Thoracic aorta (tissue), 2 donors: ENCODE measurements around the gene CHSY1. TPM values are rescaled to one million over a fixed set of nuclear protein-coding genes. Genes with fewer than 3 reads are reported as not detected.
A peak's percentile ranks its signal among the peaks of the same experiment; 100 is the strongest.

Experiments
- ATAC-seq: fragments of 150-250 bp; one replicate; pipeline ENCODE4 v1.8.0; 2017; ENCODE audit warnings: low read depth; ENCODE audit not compliant: insufficient number of reproducible peaks, low FRiP score
- DNase-seq: peaks from one replicate; pipeline ENCODE4 v3.0.0-alpha.2; 2020; ENCODE audit warnings: low spot score
- H3K27ac ChIP-seq, 2 donors: fragments of 200-600 bp; sonication (generic); 1 replicate in 1 of 2; 2 replicates in 1 of 2; pipeline ENCODE4 v1.5.1; 2016; ENCODE audit warnings: mild to moderate bottlenecking in 2 of 2, moderate library complexity in 2 of 2
- H3K27me3 ChIP-seq: fragments of 200-600 bp; sonication (generic); replicated peaks from 2 replicates; pipeline ENCODE4 v1.6.0; 2016; ENCODE audit warnings: mild to moderate bottlenecking; ENCODE audit not compliant: insufficient read depth
- H3K36me3 ChIP-seq: fragments of 200-600 bp; sonication (generic); one replicate; pipeline ENCODE4 v1.5.1; 2016
- H3K4me1 ChIP-seq, 2 donors: fragments of 200-600 bp; sonication (generic); 1 replicate in 1 of 2; 2 replicates in 1 of 2; pipeline versions ENCODE4 v1.5.1 to v1.6.0; 2016; ENCODE audit warnings: low read depth in 2 of 2, mild to moderate bottlenecking in 1 of 2; ENCODE audit not compliant: control insufficient read depth in 1 of 2
- H3K4me3 ChIP-seq: fragments of 200-600 bp; sonication (generic); 2 replicates; pipeline ENCODE4 v1.5.1; 2016; ENCODE audit warnings: mild to moderate bottlenecking
- H3K9me3 ChIP-seq: fragments of 200-600 bp; sonication (generic); 2 replicates; pipeline ENCODE4 v1.5.1; 2016
- CTCF ChIP-seq: fragments of 200-600 bp; sonication (generic); IDR thresholded peaks from one replicate; pipeline ENCODE4 v1.5.1; 2019; ENCODE audit warnings: antibody characterized with exemption
- total RNA-seq, 2 donors: library from RNA; depleted of rRNA; stranded (reverse); fragments of >200 nt; gene quantifications; one replicate each; pipeline versions ENCODE4 v1.1.0 to v1.2.3, GENCODE V29; 2016

CHSY1 gene
- total RNA-seq, 2 donors from 2014 or later = 35.7 to 153 TPM

DNA sequence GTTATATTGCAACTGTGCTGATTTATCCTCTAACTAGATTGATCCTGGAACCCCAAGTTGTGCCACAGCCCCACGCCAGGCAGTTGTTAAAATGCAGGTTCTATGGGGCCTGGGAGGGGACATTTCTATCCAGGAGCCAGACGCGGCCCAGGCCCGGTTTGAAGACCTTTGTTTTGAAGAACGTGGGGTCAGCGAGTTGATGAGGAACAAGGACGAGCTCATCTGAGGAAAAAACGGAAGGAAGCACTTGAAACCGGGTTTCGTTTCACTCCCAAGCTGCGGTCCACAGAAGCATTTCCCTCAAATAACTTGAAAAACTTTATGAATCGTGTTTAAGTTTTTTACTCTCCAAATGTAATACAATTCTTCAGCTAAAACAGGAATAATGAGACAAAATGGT lies 76.4 kb downstream of the CHSY1 start:
- no peak for ATAC-seq
- Histone ChIP-seq H3K36me3 (peaks cover 12% of the 10 kb centered on the region), H3K4me1 (peaks cover 40 to 71% of the 10 kb centered on the region in 2 donors), H3K9me3 (no peaks in the 10 kb centered on the region), H3K27me3 (no peaks in the 10 kb centered on the region), H3K4me3 (no peak overlapping the region), H3K27ac (no peak overlapping the region)
- TF ChIP-seq CTCF = no peak
- DNase-seq = no peak

DNA sequence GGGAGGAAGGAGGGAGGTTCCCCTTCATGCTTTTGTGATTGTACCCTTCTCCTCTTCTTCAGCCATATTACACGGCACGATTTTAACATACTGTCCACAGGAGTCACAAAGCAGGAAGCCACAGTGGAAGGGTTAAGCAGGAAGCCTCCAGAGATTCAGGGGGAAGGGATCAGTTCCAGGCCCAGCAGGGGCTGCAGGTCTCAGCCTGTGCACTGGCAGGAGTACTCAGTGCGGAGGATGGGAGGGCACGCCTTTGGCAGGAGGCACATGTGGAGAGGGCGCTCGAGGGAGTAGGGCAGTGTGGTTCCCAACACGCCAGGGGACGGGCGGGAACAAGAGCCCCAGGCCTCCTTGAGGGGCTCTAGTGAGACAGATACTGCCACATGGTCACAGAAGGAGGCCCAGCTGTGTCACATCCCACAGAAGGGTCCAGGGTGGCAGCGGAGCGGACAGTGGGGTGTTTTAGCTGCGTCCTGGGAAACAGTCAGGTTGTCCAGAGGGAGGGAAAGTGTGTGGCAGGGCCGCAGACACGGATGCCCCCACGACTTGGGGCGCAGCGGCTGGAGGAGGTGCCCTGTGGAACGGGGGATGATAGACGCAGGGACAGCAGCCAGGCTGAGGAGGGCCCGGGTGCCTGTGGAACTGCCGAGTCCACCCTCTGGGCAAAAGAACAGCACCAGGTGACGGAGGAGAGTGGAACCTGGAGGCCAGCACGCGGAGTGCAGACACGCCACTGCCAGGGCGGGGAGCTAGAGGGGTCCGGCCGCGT lies 77.5 kb downstream of the CHSY1 start:
- no peak overlapping the region for H3K4me3 ChIP-seq
- no peak for TF ChIP-seq CTCF
- ATAC-seq (no peak), DNase-seq (no peak)
- no peaks in the 10 kb centered on the region for H3K9me3 ChIP-seq
- H3K27me3 ChIP-seq = no peaks in the 10 kb centered on the region
- H3K27ac ChIP-seq = peak overlapping the region; percentile 8 to 35
- H3K36me3 ChIP-seq = peaks cover 12% of the 10 kb centered on the region
- peaks cover 40 to 71% of the 10 kb centered on the region in 2 donors for H3K4me1 ChIP-seq

- Histone ChIP-seq H3K27ac (peak overlapping the region; percentile 8 to 35), H3K4me3 (no peak overlapping the region), H3K27me3 (no peaks in the 10 kb centered on the region), H3K4me1 (peaks cover 43 to 71% of the 10 kb centered on the region in 2 donors), H3K36me3 (peaks cover 11% of the 10 kb centered on the region), H3K9me3 (no peaks in the 10 kb centered on the region)
- ATAC-seq (no peak), DNase-seq (no peak)
- TF ChIP-seq CTCF = no peak
Observed at GRCh38 chr15:101173233-101174119, 78.4 kb downstream of the CHSY1 start.

- H3K36me3 ChIP-seq = peaks cover 4% of the 10 kb centered on the region
- peaks cover 49 to 71% of the 10 kb centered on the region in 2 donors for H3K4me1 ChIP-seq
- no peaks in the 10 kb centered on the region for H3K9me3 ChIP-seq
- no peaks in the 10 kb centered on the region for H3K27me3 ChIP-seq
- TF ChIP-seq CTCF = no peak
- ATAC-seq (no peak), DNase-seq (no peak)
- no peak overlapping the region for H3K27ac ChIP-seq
- no peak overlapping the region for H3K4me3 ChIP-seq
Observed at GRCh38 chr15:101172501-101173071, 79.3 kb downstream of the CHSY1 start.

- Histone ChIP-seq H3K27me3 (no peaks in the 10 kb centered on the region), H3K36me3 (peaks cover 4% of the 10 kb centered on the region), H3K4me1 (peaks cover 48 to 70% of the 10 kb centered on the region in 2 donors), H3K27ac (no peak overlapping the region), H3K4me3 (no peak overlapping the region), H3K9me3 (no peaks in the 10 kb centered on the region)
- no peak for TF ChIP-seq CTCF
- DNase-seq = no peak
- ATAC-seq = no peak
Observed at GRCh38 chr15:101171954-101172353, 79.9 kb downstream of the CHSY1 start.
